ENCODE data around the gene RNF113A. TPM values are rescaled to one million over a fixed set of nuclear protein-coding genes. Genes with fewer than 3 reads are reported as not detected.
"Not testable (repeated sequence)": the region's sequence is repeated elsewhere in the genome, so short reads cannot be mapped to it uniquely, and the experiment has no call there.

The RNF113A gene
- total and polyA plus RNA-seq, 2 of the 8 experiments (the other 6 are each of a cell fraction or from before 2014, with no cell fraction given): 10.3 to 14.2 TPM

DNA sequence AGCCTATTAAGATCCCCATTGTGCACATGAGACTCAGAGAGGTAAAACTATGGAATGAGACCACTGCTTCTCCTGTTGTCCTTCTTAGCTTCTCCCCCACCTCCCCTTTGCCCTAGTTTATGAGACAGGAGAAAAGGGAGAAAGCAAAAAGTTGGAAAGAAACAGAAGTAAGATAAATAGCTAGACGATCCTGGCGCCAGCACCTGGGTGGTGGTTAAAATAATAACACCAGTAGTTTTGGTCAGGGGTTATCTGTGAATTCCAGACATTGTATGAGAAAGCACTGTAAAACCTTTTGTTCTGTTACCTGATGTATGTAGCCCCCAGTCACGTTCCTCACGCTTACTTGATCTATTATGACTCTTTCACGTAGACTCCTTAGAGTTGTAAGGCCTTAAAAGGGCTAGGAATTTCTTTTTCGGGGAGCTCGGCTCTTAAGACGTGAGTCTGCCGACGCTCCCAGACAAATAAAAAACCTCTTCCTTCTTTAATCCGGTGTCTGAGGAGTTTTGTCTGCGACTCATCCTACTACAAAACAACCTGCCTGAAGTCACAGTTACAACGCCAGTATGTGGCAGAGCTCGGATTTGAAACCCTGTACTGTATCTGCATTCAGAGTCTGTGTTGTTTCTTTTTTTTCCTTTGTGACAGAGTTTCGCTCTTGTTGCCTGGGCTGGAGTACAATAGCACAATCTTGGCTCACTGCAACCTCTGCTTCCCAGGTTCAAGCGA is 20.6 kb upstream of the RNF113A start:
- H3K4me3 ChIP-seq (ENCODE audit: extremely low read depth in 1 of 4, insufficient read depth in 2 of 4, low read depth in 3 of 4, low read length in 4 of 4); POLR2A ChIA-PET (ENCODE audit: partially characterized antibody); H3K23ac ChIP-seq (ENCODE audit: insufficient read length); H3K36me3 ChIP-seq (ENCODE audit: control insufficient read depth in 2 of 4, insufficient read depth in 4 of 4, low read length in 3 of 4); H3K18ac ChIP-seq (ENCODE audit: extremely low read depth, low read length); H3K4me1 ChIP-seq (replicated peaks in 1 of 4; ENCODE audit: control insufficient read depth in 3 of 4, insufficient read depth in 4 of 4, low read length in 3 of 4); H2BK120ac ChIP-seq (replicated peaks; ENCODE audit: low read depth, low read length); H3K23me2 ChIP-seq (ENCODE audit: low read depth, low read length); H2AK5ac ChIP-seq (ENCODE audit: low read depth, low read length); H4K91ac ChIP-seq (replicated peaks; ENCODE audit: insufficient read length, low read length); H3K14ac ChIP-seq (ENCODE audit: insufficient read length); H2AFZ ChIP-seq (ENCODE audit: low read length); H2BK12ac ChIP-seq (ENCODE audit: low read depth, low read length); H3K27ac ChIP-seq (ENCODE audit: low read depth, low read length); H4K5ac ChIP-seq (ENCODE audit: insufficient read length, low read depth, low read length); H3K4ac ChIP-seq (replicated peaks; ENCODE audit: insufficient read length, low read depth, low read length); H3K9me3 ChIP-seq (ENCODE audit: insufficient read depth in 2 of 2, low read depth in 1 of 2, low read length in 1 of 2); H3K79me2 ChIP-seq (ENCODE audit: control insufficient read depth in 1 of 2, insufficient read depth in 2 of 2, low read length in 2 of 2); H3K56ac ChIP-seq (replicated peaks; ENCODE audit: insufficient read length, low read depth, low read length); H3K79me1 ChIP-seq (ENCODE audit: low read depth, low read length); H2BK15ac ChIP-seq (ENCODE audit: low read length); H4K20me1 ChIP-seq (replicated peaks in 1 of 2; ENCODE audit: control insufficient read depth in 1 of 2, insufficient read depth in 2 of 2, low read length in 2 of 2); H3K9ac ChIP-seq (replicated peaks in 1 of 4; ENCODE audit: extremely low read depth in 1 of 4, low read depth in 3 of 4, low read length in 3 of 4); H3K4me2 ChIP-seq (ENCODE audit: insufficient read depth in 1 of 2, low read depth in 2 of 2, low read length in 2 of 2); H4K8ac ChIP-seq (ENCODE audit: extremely low read depth, insufficient read depth, low read length); H2BK5ac ChIP-seq (ENCODE audit: low read depth, low read length); H3K27me3 ChIP-seq (replicated peaks in 1 of 4; ENCODE audit: control insufficient read depth in 3 of 4, extremely low read depth in 1 of 4, insufficient read depth in 3 of 4, low read length in 3 of 4); H2BK20ac ChIP-seq (ENCODE audit: low read length); DNase-seq (ENCODE audit: low read depth in 1 of 2, low spot score in 2 of 2); FAIRE-seq: not testable (repeated sequence)
- CTCF ChIA-PET (ENCODE audit: partially characterized antibody): interaction anchor here (1.0 to 1.1 kb wide), 2 partner anchors 10 to 22 kb away, joined by 3 read pairs; no protein-coding TSS in a partner anchor
- 83% methylated on average over 14 of the region's 16 CpGs; no CpG with 5 or more reads in 1 of the 2 experiments for WGBS, 2 experiments (ENCODE audit: extremely low coverage in 1 of 2, insufficient coverage in 1 of 2, insufficient read length in 1 of 2, insufficient replicate concordance in 2 of 2, low coverage in 1 of 2, low lambda C conversion rate in 2 of 2, missing lambda C conversion rate in 1 of 2)

DNA sequence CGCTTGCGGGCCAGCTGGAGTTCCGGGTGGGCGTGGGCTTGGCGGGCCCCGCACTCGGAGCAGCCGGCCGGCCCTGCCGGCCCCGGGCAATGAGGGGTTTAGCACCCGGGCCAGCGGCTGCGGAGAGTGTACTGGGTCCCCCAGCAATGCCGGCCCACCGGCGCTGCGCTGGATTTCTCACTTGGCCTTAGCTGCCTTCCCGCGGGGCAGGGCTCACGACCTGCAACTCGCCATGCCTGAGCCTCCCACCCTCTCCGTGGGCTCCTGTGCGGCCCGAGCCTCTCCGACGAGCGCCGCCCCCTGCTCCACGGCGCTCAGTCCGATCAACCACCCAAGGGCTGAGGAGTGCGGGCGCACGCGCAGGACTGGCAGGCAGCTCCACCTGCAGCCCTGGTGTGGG is 19.1 kb upstream of the RNF113A start:
- not testable (repeated sequence) for H3K14ac ChIP-seq (ENCODE audit: insufficient read length); H3K9ac ChIP-seq (replicated peaks in 1 of 4; ENCODE audit: extremely low read depth in 1 of 4, low read depth in 3 of 4, low read length in 3 of 4); H2BK20ac ChIP-seq (ENCODE audit: low read length); H3K4me1 ChIP-seq (replicated peaks in 1 of 4; ENCODE audit: control insufficient read depth in 3 of 4, insufficient read depth in 4 of 4, low read length in 3 of 4); H3K18ac ChIP-seq (ENCODE audit: extremely low read depth, low read length); H2BK15ac ChIP-seq (ENCODE audit: low read length); H3K56ac ChIP-seq (replicated peaks; ENCODE audit: insufficient read length, low read depth, low read length); H3K27me3 ChIP-seq (replicated peaks in 1 of 4; ENCODE audit: control insufficient read depth in 3 of 4, extremely low read depth in 1 of 4, insufficient read depth in 3 of 4, low read length in 3 of 4); H4K8ac ChIP-seq (ENCODE audit: extremely low read depth, insufficient read depth, low read length); H3K4ac ChIP-seq (replicated peaks; ENCODE audit: insufficient read length, low read depth, low read length); H3K4me3 ChIP-seq (ENCODE audit: extremely low read depth in 1 of 4, insufficient read depth in 2 of 4, low read depth in 3 of 4, low read length in 4 of 4); H3K79me1 ChIP-seq (ENCODE audit: low read depth, low read length); H3K9me3 ChIP-seq (ENCODE audit: insufficient read depth in 2 of 2, low read depth in 1 of 2, low read length in 1 of 2); H3K23me2 ChIP-seq (ENCODE audit: low read depth, low read length); DNase-seq (ENCODE audit: low read depth in 1 of 2, low spot score in 2 of 2); H4K91ac ChIP-seq (replicated peaks; ENCODE audit: insufficient read length, low read length); H4K5ac ChIP-seq (ENCODE audit: insufficient read length, low read depth, low read length); FAIRE-seq; H2AK5ac ChIP-seq (ENCODE audit: low read depth, low read length); H3K79me2 ChIP-seq (ENCODE audit: control insufficient read depth in 1 of 2, insufficient read depth in 2 of 2, low read length in 2 of 2); H3K36me3 ChIP-seq (ENCODE audit: control insufficient read depth in 2 of 4, insufficient read depth in 4 of 4, low read length in 3 of 4); H2BK120ac ChIP-seq (replicated peaks; ENCODE audit: low read depth, low read length); H3K23ac ChIP-seq (ENCODE audit: insufficient read length); H2BK12ac ChIP-seq (ENCODE audit: low read depth, low read length); H4K20me1 ChIP-seq (replicated peaks in 1 of 2; ENCODE audit: control insufficient read depth in 1 of 2, insufficient read depth in 2 of 2, low read length in 2 of 2); H3K27ac ChIP-seq (ENCODE audit: low read depth, low read length); H3K4me2 ChIP-seq (ENCODE audit: insufficient read depth in 1 of 2, low read depth in 2 of 2, low read length in 2 of 2); H2BK5ac ChIP-seq (ENCODE audit: low read depth, low read length); H2AFZ ChIP-seq (ENCODE audit: low read length)
- ChIA-PET CTCF (ENCODE audit: partially characterized antibody) (interaction anchor here (0.6 to 1.1 kb wide), 2 partner anchors 8 to 234 kb away, joined by 3 read pairs; no protein-coding TSS in a partner anchor), POLR2A (ENCODE audit: partially characterized antibody) (interaction anchor here (1.5 to 3.1 kb wide), 2 partner anchors 10 to 99 kb away, joined by 3 to 12 read pairs; partner anchors contain the start of gene RPL39)
- 100% methylated on average over 2 of the region's 36 CpGs; no CpG with 5 or more reads in 1 of the 2 experiments for WGBS, 2 experiments (ENCODE audit: extremely low coverage in 1 of 2, insufficient coverage in 1 of 2, insufficient read length in 1 of 2, insufficient replicate concordance in 2 of 2, low coverage in 1 of 2, low lambda C conversion rate in 2 of 2, missing lambda C conversion rate in 1 of 2)

Data from H1 (cell line).